Naive B cell (primary cell): ENCODE measurements around the gene DBNL. TPM values are rescaled to one million over a fixed set of nuclear protein-coding genes. Genes with fewer than 3 reads are reported as not detected.

Source experiments
- ATAC-seq, 2 donors: fragments of 150-1000 bp; cut with Tn5 transposase; 2 replicates each; pipeline ENCODE4 v1.10.0; 2021; ENCODE audit warnings: low read depth in 2 of 2, mild to moderate bottlenecking in 2 of 2, moderate library complexity in 2 of 2
- DNase-seq: peaks from one replicate; pipeline ENCODE4 v3.0.0; 2022
- H3K27ac Mint-ChIP-seq, 6 donors: one replicate each; pipeline ENCODE4 v1.8.0; 2020 to 2022; ENCODE audit warnings: mild to moderate bottlenecking in 6 of 6, mixed read lengths in 6 of 6, moderate library complexity in 5 of 6, inconsistent platforms in 2 of 6
- H3K27me3 Mint-ChIP-seq, 3 donors: one replicate each; pipeline ENCODE4 v1.8.0; 2021 to 2022; ENCODE audit warnings: mixed read lengths in 3 of 3, mild to moderate bottlenecking in 1 of 3
- H3K36me3 Mint-ChIP-seq, 2 donors: one replicate each; pipeline ENCODE4 v1.8.0; 2020 to 2022; ENCODE audit warnings: mixed read lengths in 2 of 2, inconsistent platforms in 1 of 2, mild to moderate bottlenecking in 1 of 2
- H3K4me1 Mint-ChIP-seq, 3 donors: one replicate each; pipeline ENCODE4 v1.8.0; 2020 to 2022; ENCODE audit warnings: mixed read lengths in 3 of 3, inconsistent platforms in 1 of 3, mild to moderate bottlenecking in 1 of 3, moderate library complexity in 1 of 3
- H3K4me3 Mint-ChIP-seq, 8 donors: one replicate each; pipeline ENCODE4 v1.8.0; 2020 to 2022; ENCODE audit warnings: mild to moderate bottlenecking in 8 of 8, mixed read lengths in 8 of 8, moderate library complexity in 8 of 8, inconsistent platforms in 2 of 8
- H3K9me3 Mint-ChIP-seq, 7 donors: one replicate each; pipeline ENCODE4 v1.8.0; 2020 to 2022; ENCODE audit warnings: mixed read lengths in 7 of 7, mild to moderate bottlenecking in 5 of 7, inconsistent platforms in 2 of 7, moderate library complexity in 1 of 7
- polyA plus RNA-seq, 6 donors: library from polyadenylated mRNA; unstranded; fragments of 300-500 nt; fragmentation: Illumina TruSeq; gene quantifications; one replicate each; pipeline ENCODE4 v1.2.3, GENCODE V29; 2021; ENCODE audit warnings: low read depth in 6 of 6

The DBNL gene
- polyA plus RNA-seq, 6 donors from 2014 or later = 226 to 512 (median 348) TPM

- peaks cover 0 to 1% (median 0%) of the 10 kb centered on the region in 7 donors for H3K9me3 Mint-ChIP-seq
- H3K4me3 Mint-ChIP-seq = peak overlapping the region in 6 of 8 donors; percentile 75 to 91 (median 86)
- peaks cover 62 to 77% (median 68%) of the 10 kb centered on the region in 3 donors for H3K4me1 Mint-ChIP-seq
- H3K27ac Mint-ChIP-seq = peak overlapping the region; percentile 67 to 100 (median 100)
- ATAC-seq (no peak), DNase-seq (no peak)
- no peaks in the 10 kb centered on the region for H3K27me3 Mint-ChIP-seq
- H3K36me3 Mint-ChIP-seq = peaks cover 7 to 17% of the 10 kb centered on the region in 2 donors
Observed at GRCh38 chr7:44060091-44060947, 15.8 kb downstream of the DBNL start.

- Mint-ChIP-seq H3K4me3 (peak overlapping the region in 3 of 8 donors; percentile 0 to 50 (median 3)), H3K4me1 (peaks cover 63 to 77% (median 68%) of the 10 kb centered on the region in 3 donors), H3K9me3 (peaks cover 0 to under 1% (median 0%) of the 10 kb centered on the region in 7 donors), H3K27me3 (no peaks in the 10 kb centered on the region), H3K36me3 (peaks cover 7 to 10% of the 10 kb centered on the region in 2 donors), H3K27ac (peak overlapping the region in 4 of 6 donors; percentile 27 to 100 (median 84))
- no peak for ATAC-seq
- no peak for DNase-seq
Observed at GRCh38 chr7:44060948-44061644, 16.6 kb downstream of the DBNL start.

DNA sequence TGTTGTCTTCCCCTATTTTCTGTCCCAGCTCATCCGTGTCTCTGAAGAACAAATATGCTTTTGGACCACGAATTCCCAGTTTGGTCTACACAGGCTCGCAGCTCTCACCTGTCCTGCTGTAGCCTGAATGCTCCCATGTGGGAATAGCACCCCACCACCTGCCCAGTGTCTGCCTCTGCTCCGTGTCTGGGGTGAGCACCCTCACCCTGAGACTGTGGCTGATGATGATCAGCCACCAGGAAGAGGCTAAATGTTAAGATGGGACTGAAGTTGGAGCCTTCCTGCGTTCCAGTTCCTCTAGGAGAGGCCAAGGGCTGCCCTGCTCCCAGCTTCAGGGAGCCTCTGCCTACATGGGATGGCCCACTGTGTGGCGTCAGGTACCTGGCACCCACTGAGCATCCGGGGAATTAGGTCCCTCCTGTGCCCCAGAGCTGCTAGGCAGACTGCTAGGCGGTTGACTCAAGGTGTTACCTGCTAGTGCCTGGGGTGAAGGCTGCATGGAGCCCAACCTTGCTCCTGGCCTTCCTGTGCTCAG is 17.2 kb downstream of the DBNL start:
- Mint-ChIP-seq H3K4me3 (peak overlapping the region in 4 of 8 donors; percentile 0 to 64 (median 32)), H3K27me3 (no peaks in the 10 kb centered on the region), H3K4me1 (peaks cover 60 to 77% (median 68%) of the 10 kb centered on the region in 3 donors), H3K36me3 (peaks cover 7% of the 10 kb centered on the region in 2 donors), H3K9me3 (peaks cover 0 to under 1% (median 0%) of the 10 kb centered on the region in 7 donors), H3K27ac (peak overlapping the region in 5 of 6 donors; percentile 27 to 82 (median 69))
- ATAC-seq (no peak), DNase-seq (no peak)

- Mint-ChIP-seq H3K4me3 (peak overlapping the region in 1 of 8 donors; percentile 44), H3K27me3 (no peaks in the 10 kb centered on the region), H3K9me3 (peaks cover 0 to 3% (median 0%) of the 10 kb centered on the region in 7 donors), H3K4me1 (peaks cover 60 to 77% (median 68%) of the 10 kb centered on the region in 3 donors), H3K36me3 (peaks cover 7% of the 10 kb centered on the region in 2 donors), H3K27ac (peak overlapping the region in 5 of 6 donors; percentile 38 to 87 (median 70))
- DNase-seq (no peak), ATAC-seq (no peak)
Observed at GRCh38 chr7:44062180-44062902, 17.8 kb downstream of the DBNL start.

DNA sequence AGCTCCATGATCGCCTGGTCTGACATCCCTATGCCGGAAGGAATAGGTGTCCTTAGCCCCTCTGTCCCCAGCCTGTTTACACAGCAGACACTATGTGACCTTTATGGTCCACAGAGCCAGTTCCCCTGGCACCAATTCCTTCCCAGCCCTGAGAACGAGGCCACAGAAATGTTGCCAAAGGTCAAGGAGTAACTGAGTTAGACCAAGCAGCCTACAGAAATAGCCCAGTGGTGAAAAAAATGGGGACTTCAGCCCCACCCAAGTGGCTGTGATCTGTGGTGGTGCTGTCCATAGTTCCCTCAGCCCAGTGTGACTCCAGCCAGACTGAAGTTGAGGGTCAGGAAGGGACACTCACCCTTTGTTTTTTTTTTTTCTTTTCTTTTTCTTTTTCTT is 18.4 kb downstream of the DBNL start:
- peaks cover 7% of the 10 kb centered on the region in 2 donors for H3K36me3 Mint-ChIP-seq
- peaks cover 60 to 77% (median 68%) of the 10 kb centered on the region in 3 donors for H3K4me1 Mint-ChIP-seq
- H3K4me3 Mint-ChIP-seq = no peak overlapping the region

GRCh38 chr7:44063547-44063893 is 19.0 kb downstream of the DBNL start:
- ATAC-seq (no peak), DNase-seq (no peak)
- Mint-ChIP-seq H3K4me1 (peaks cover 60 to 77% (median 68%) of the 10 kb centered on the region in 3 donors), H3K9me3 (peaks cover 0 to 3% (median 0%) of the 10 kb centered on the region in 7 donors), H3K4me3 (no peak overlapping the region), H3K27ac (peak overlapping the region in 4 of 6 donors; percentile 16 to 87 (median 50)), H3K27me3 (no peaks in the 10 kb centered on the region), H3K36me3 (peaks cover 6 to 7% of the 10 kb centered on the region in 2 donors)

More for the DNA sequence above, 18.4 kb downstream of the DBNL start:
- ATAC-seq (no peak), DNase-seq (no peak)
- H3K9me3 Mint-ChIP-seq = peaks cover 0 to 3% (median 0%) of the 10 kb centered on the region in 7 donors
- no peaks in the 10 kb centered on the region for H3K27me3 Mint-ChIP-seq
- peak overlapping the region in 5 of 6 donors; percentile 16 to 89 (median 70) for H3K27ac Mint-ChIP-seq

DNA sequence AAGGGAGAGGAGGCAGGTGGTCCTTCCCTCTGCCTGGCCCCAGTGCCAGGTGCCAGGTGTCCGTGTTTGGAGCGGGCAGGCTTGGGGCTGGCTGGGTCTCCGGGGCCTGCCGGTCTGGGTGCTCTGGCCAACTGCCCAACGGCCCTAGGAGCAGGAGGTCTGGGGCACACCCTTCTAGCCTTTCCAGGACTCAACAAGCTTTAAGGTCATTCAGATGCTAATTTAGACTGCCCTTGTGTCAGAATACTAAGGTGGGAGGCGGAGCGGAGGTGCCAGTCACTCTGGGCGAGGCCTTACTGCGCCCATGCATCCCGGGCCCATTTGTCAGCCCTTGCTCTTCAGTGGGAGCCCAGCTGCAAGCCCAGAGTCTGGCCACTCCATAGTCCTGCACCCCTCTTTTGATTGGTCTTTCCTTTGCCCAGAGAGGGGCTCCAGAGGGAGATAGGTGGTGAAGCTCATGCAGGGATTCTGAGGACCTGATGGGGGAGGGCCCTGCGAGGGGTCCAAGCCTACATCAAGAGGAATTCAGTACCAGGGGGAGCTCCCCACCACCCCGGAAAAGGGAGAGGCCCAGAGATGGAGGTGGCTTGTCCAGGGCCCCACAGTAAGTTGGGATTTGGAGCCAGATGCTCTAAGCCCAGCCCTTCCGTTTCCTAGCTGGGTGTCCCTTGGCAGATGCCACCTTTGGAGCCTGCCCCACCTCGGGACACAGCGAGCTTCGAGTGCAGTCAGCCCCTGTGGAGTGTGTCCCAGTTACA is 19.6 kb downstream of the DBNL start:
- Mint-ChIP-seq H3K27me3 (no peaks in the 10 kb centered on the region), H3K4me3 (no peak overlapping the region), H3K36me3 (peaks cover under 1 to 7% of the 10 kb centered on the region in 2 donors), H3K27ac (peak overlapping the region in 3 of 6 donors; percentile 41 to 87 (median 60)), H3K4me1 (peaks cover 56 to 76% (median 65%) of the 10 kb centered on the region in 3 donors), H3K9me3 (peaks cover 0 to 3% (median 0%) of the 10 kb centered on the region in 7 donors)
- ATAC-seq = no peak
- no peak for DNase-seq

GRCh38 chr7:44064791-44065430 is 20.4 kb downstream of the DBNL start:
- Mint-ChIP-seq H3K4me3 (peak overlapping the region in 6 of 8 donors; percentile 9 to 70 (median 18)), H3K27ac (peak overlapping the region in 5 of 6 donors; percentile 54 to 94 (median 84)), H3K36me3 (peaks cover 0 to 4% of the 10 kb centered on the region in 2 donors), H3K9me3 (peaks cover 0 to 3% (median 0%) of the 10 kb centered on the region in 7 donors), H3K4me1 (peaks cover 55 to 76% (median 65%) of the 10 kb centered on the region in 3 donors), H3K27me3 (no peaks in the 10 kb centered on the region)
- DNase-seq = no peak
- peak in 1 of 2 donors; percentile 50 for ATAC-seq

- peak; percentile 26 to 43 for ATAC-seq
- H3K27me3 Mint-ChIP-seq = no peaks in the 10 kb centered on the region
- peak within 1 kb of the TSS in 6 of 8 donors; percentile 26 to 70 (median 47) for H3K4me3 Mint-ChIP-seq
- peaks cover 0 to 3% (median 0%) of the 10 kb centered on the region in 7 donors for H3K9me3 Mint-ChIP-seq
- H3K36me3 Mint-ChIP-seq = no peaks in the 10 kb centered on the region
- peaks cover 48 to 76% (median 61%) of the 10 kb centered on the region in 3 donors for H3K4me1 Mint-ChIP-seq
- no peak for DNase-seq
- peak within 1 kb of the TSS; percentile 70 to 94 (median 84) for H3K27ac Mint-ChIP-seq
Observed at GRCh38 chr7:44065431-44066110, 21.1 kb downstream of the DBNL start, which contains the start of gene PGAM2. PGAM2 (minus strand) TSS chr7:44065567; CDS start chr7:44065529, 38 bp downstream.

GRCh38 chr7:44066111-44066460 is 21.6 kb downstream of the DBNL start:
- Mint-ChIP-seq H3K9me3 (peaks cover 0 to 3% (median 0%) of the 10 kb centered on the region in 7 donors), H3K27me3 (no peaks in the 10 kb centered on the region), H3K4me3 (peak overlapping the region in 4 of 8 donors; percentile 26 to 53 (median 47)), H3K36me3 (no peaks in the 10 kb centered on the region), H3K27ac (peak overlapping the region; percentile 61 to 94 (median 77)), H3K4me1 (peaks cover 47 to 76% (median 62%) of the 10 kb centered on the region in 3 donors)
- DNase-seq (no peak), ATAC-seq (peak; percentile 16 to 17)

GRCh38 chr7:44066494-44067063 is 22.1 kb downstream of the DBNL start:
- peak overlapping the region in 4 of 6 donors; percentile 84 to 97 (median 90) for H3K27ac Mint-ChIP-seq
- peaks cover 42 to 76% (median 62%) of the 10 kb centered on the region in 3 donors for H3K4me1 Mint-ChIP-seq
- H3K4me3 Mint-ChIP-seq = peak overlapping the region in 4 of 8 donors; percentile 24 to 38 (median 35)
- H3K9me3 Mint-ChIP-seq = peaks cover 0 to 3% (median 0%) of the 10 kb centered on the region in 7 donors
- DNase-seq (no peak), ATAC-seq (no peak)
- no peaks in the 10 kb centered on the region for H3K36me3 Mint-ChIP-seq
- no peaks in the 10 kb centered on the region for H3K27me3 Mint-ChIP-seq
